ENCODE data around the gene TRIML1. TPM values are rescaled to one million over a fixed set of nuclear protein-coding genes. Genes with fewer than 3 reads are reported as not detected.

TRIML1 gene
- total RNA-seq, 3 donors from 2014 or later (not counting 1 experiment from before 2014, with no cell fraction given): not detected

- no peaks in the 10 kb centered on the region for H3K27me3 Mint-ChIP-seq (ENCODE audit: low read depth in 2 of 2)
- intact Hi-C loops (cut with micrococcal nuclease): no loop called here
- H3K27ac Mint-ChIP-seq: no peak overlapping the region
- no peaks in the 10 kb centered on the region for H3K36me3 Mint-ChIP-seq
- no peaks in the 10 kb centered on the region for H3K4me1 Mint-ChIP-seq
- H3K4me3 Mint-ChIP-seq: no peak overlapping the region
- TF ChIP-seq CTCF (IDR thresholded peaks at IDR 0.05): no peak
- DNase-seq (no peak), ATAC-seq (no peak)
- H3K9me3 Mint-ChIP-seq: peaks cover 9 to 16% of the 10 kb centered on the region in 2 donors
- H3K4me1 ChIP-seq (ENCODE audit: control insufficient read depth, insufficient read depth, low read length): no peaks in the 10 kb centered on the region
- no peak overlapping the region for H3K4me3 ChIP-seq (ENCODE audit: low read length)
- no peaks in the 10 kb centered on the region for H3K36me3 ChIP-seq (ENCODE audit: control insufficient read depth, insufficient read depth, low read length)
- no peaks in the 10 kb centered on the region for H3K27me3 ChIP-seq (ENCODE audit: control insufficient read depth, insufficient read depth, low read length)
- H3K9me3 ChIP-seq (ENCODE audit: control insufficient read depth, insufficient read depth, low read length): peaks cover 13% of the 10 kb centered on the region
- no peak overlapping the region for H3K27ac ChIP-seq (ENCODE audit: low read length)
- 55% methylated on average over 5 of the region's 7 CpGs for WGBS (ENCODE audit: insufficient coverage)
Measured at GRCh38 chr4:188110741-188111471, 28.3 kb upstream of the TRIML1 start.

- Histone ChIP-seq H3K4me3 (ENCODE audit: low read length) (no peak overlapping the region), H3K9me3 (ENCODE audit: control insufficient read depth, insufficient read depth, low read length) (peaks cover 7% of the 10 kb centered on the region), H3K36me3 (ENCODE audit: control insufficient read depth, insufficient read depth, low read length) (no peaks in the 10 kb centered on the region), H3K27ac (ENCODE audit: low read length) (no peak overlapping the region), H3K27me3 (ENCODE audit: control insufficient read depth, insufficient read depth, low read length) (no peaks in the 10 kb centered on the region), H3K4me1 (ENCODE audit: control insufficient read depth, insufficient read depth, low read length) (no peaks in the 10 kb centered on the region)
- TF ChIP-seq CTCF (IDR thresholded peaks at IDR 0.05): no peak
- H3K9me3 Mint-ChIP-seq: peaks cover 9 to 18% of the 10 kb centered on the region in 2 donors
- ATAC-seq (no peak), DNase-seq (no peak)
- intact Hi-C loops (cut with micrococcal nuclease): no loop called here
- 24% methylated on average over 3 of the region's 6 CpGs for WGBS (ENCODE audit: insufficient coverage)
- H3K36me3 Mint-ChIP-seq: peaks cover under 1% of the 10 kb centered on the region
- H3K4me3 Mint-ChIP-seq: no peak overlapping the region
- no peaks in the 10 kb centered on the region for H3K4me1 Mint-ChIP-seq
- H3K27me3 Mint-ChIP-seq (ENCODE audit: low read depth in 2 of 2): no peaks in the 10 kb centered on the region
- H3K27ac Mint-ChIP-seq: no peak overlapping the region
Measured at GRCh38 chr4:188111955-188112354, 27.3 kb upstream of the TRIML1 start.

GRCh38 chr4:188113156-188113555 is 26.1 kb upstream of the TRIML1 start:
- peaks cover 7 to 20% of the 10 kb centered on the region in 2 donors for H3K9me3 Mint-ChIP-seq
- no peak overlapping the region for H3K27ac Mint-ChIP-seq
- no peak overlapping the region for H3K27ac ChIP-seq (ENCODE audit: low read length)
- H3K4me3 Mint-ChIP-seq: no peak overlapping the region
- no peak for ATAC-seq
- intact Hi-C loops (cut with micrococcal nuclease): no loop called here
- TF ChIP-seq CTCF (IDR thresholded peaks at IDR 0.05): no peak
- H3K36me3 ChIP-seq (ENCODE audit: control insufficient read depth, insufficient read depth, low read length): no peaks in the 10 kb centered on the region
- H3K4me1 ChIP-seq (ENCODE audit: control insufficient read depth, insufficient read depth, low read length): no peaks in the 10 kb centered on the region
- H3K4me1 Mint-ChIP-seq: no peaks in the 10 kb centered on the region
- peaks cover 6% of the 10 kb centered on the region for H3K9me3 ChIP-seq (ENCODE audit: control insufficient read depth, insufficient read depth, low read length)
- H3K27me3 Mint-ChIP-seq (ENCODE audit: low read depth in 2 of 2): no peaks in the 10 kb centered on the region
- no peak overlapping the region for H3K4me3 ChIP-seq (ENCODE audit: low read length)
- peaks cover 7% of the 10 kb centered on the region for H3K36me3 Mint-ChIP-seq
- DNase-seq: no peak
- WGBS (ENCODE audit: insufficient coverage): 84% methylated on average over 4 of the region's 9 CpGs
- H3K27me3 ChIP-seq (ENCODE audit: control insufficient read depth, insufficient read depth, low read length): no peaks in the 10 kb centered on the region

All from natural killer cell (primary cell).